C4-2B (cell line): ENCODE data around the gene SRGAP2.
"Not testable (repeated sequence)": the region's sequence is repeated elsewhere in the genome, so short reads cannot be mapped to it uniquely, and the experiment has no call there.

Experiments
- ZFX ChIP-seq: fragments of 450-650 bp; IDR thresholded peaks from 2 replicates; pipeline ENCODE4 v1.6.1; 2017
- TF ChIP-seq, protein P1 (sequence below): fragments of 450-650 bp; conservative IDR thresholded peaks from 2 replicates; pipeline ENCODE4 v1.5.1; 2017; ENCODE audit warnings: mild to moderate bottlenecking

DNA sequence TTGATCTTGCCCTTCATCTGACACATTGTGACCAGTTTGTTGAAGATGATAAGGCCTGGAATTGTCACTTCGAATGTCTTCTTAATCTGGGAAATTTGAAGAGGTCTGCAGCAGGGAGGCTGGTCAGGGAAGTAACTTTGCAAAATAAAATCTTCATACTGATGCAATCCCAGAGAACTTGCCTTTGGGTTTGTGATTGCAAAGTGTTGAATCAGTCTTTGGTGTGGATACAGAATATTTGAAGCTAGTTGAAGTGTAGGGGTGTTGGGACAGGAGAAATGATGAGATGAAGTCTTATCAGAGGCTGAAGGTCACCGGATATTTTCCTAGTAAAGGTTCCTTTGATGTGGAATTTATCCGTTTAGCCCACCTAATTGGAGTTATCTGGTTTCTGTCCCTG, 42.1 kb downstream of the SRGAP2 start:
- TF ChIP-seq, protein P1, sequence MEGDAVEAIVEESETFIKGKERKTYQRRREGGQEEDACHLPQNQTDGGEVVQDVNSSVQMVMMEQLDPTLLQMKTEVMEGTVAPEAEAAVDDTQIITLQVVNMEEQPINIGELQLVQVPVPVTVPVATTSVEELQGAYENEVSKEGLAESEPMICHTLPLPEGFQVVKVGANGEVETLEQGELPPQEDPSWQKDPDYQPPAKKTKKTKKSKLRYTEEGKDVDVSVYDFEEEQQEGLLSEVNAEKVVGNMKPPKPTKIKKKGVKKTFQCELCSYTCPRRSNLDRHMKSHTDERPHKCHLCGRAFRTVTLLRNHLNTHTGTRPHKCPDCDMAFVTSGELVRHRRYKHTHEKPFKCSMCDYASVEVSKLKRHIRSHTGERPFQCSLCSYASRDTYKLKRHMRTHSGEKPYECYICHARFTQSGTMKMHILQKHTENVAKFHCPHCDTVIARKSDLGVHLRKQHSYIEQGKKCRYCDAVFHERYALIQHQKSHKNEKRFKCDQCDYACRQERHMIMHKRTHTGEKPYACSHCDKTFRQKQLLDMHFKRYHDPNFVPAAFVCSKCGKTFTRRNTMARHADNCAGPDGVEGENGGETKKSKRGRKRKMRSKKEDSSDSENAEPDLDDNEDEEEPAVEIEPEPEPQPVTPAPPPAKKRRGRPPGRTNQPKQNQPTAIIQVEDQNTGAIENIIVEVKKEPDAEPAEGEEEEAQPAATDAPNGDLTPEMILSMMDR: not testable (repeated sequence)
- TF ChIP-seq ZFX: not testable (repeated sequence)
